Panc1 (cell line): Measurements from ENCODE around the gene ZXDA. TPM values are rescaled to one million over a fixed set of nuclear protein-coding genes. Genes with fewer than 3 reads are reported as not detected.

ENCODE experiments used
- ATAC-seq: fragments of 200-7000 bp; cut with Tn5 transposase; 2 replicates; pipeline ENCODE4 v1.9.1; 2020; ENCODE audit warnings: mild to moderate bottlenecking, moderate library complexity
- BruUV-seq: library from RNA; stranded (reverse); fragments of 400-500 nt; replicated peaks from 2 replicates; lab custom pipeline; 2021; lab: Mats Ljungman, UMichigan
- CTCF ChIA-PET: fragments of 300-600 bp; sonication (Branson Sonifier 250); formaldehyde crosslinking; loops from one replicate; lab custom pipeline; 2022; ENCODE audit warnings: antibody characterized with exemption; lab: Charles Lee
- POLR2A ChIA-PET: fragments of 300-600 bp; sonication (Branson Sonifier 250); formaldehyde crosslinking; loops from one replicate; lab custom pipeline; 2022; ENCODE audit warnings: antibody characterized with exemption; lab: Charles Lee
- DNase-seq: peaks from one replicate; pipeline ENCODE4 v3.0.0-alpha.2; 2010; ENCODE audit warnings: low read depth, low spot score
- H3K27ac ChIP-seq: 2 replicates; pipeline ENCODE4 v1.5.1; 2011; ENCODE audit warnings: mild to moderate bottlenecking, low read length, inconsistent platforms
- H3K27me3 ChIP-seq: fragments of 200-500 bp; sonication (Bioruptor generic); 2 replicates; pipeline ENCODE4 v1.6.0; 2014; ENCODE audit warnings: low read length, inconsistent platforms; ENCODE audit not compliant: control insufficient read depth, insufficient read depth
- H3K36me3 ChIP-seq: fragments of 200-500 bp; sonication (Bioruptor generic); 2 replicates; pipeline ENCODE4 v1.5.1; 2014; ENCODE audit warnings: inconsistent platforms, mild to moderate bottlenecking, low read length, moderate library complexity; ENCODE audit not compliant: control insufficient read depth, insufficient read depth
- H3K4me1 ChIP-seq: 2 replicates; pipeline ENCODE4 v1.5.1; 2011; ENCODE audit warnings: inconsistent platforms, mild to moderate bottlenecking, low read length, moderate library complexity; ENCODE audit not compliant: control insufficient read depth, insufficient read depth
- H3K4me3 ChIP-seq, 2 experiments: 2 replicates each; pipeline ENCODE4 v1.5.1; 2011 to 2012; ENCODE audit warnings: low read depth in 2 of 2, low read length in 2 of 2, mild to moderate bottlenecking in 2 of 2, inconsistent platforms in 1 of 2, moderate library complexity in 1 of 2
- H3K9me3 ChIP-seq: fragments of 200-500 bp; sonication (Bioruptor generic); 2 replicates; pipeline ENCODE4 v1.5.1; 2014; ENCODE audit warnings: low read depth, mild to moderate bottlenecking, inconsistent platforms, low read length, moderate library complexity; ENCODE audit not compliant: control insufficient read depth, insufficient read depth
- CTCF ChIP-seq: fragments of 450-650 bp; IDR thresholded peaks from 2 replicates; pipeline ENCODE4 v1.5.1; 2017; ENCODE audit warnings: mild to moderate bottlenecking
- POLR2AphosphoS5 ChIP-seq: IDR thresholded peaks from 2 replicates; pipeline ENCODE4 v1.6.1; 2012; ENCODE audit warnings: mild to moderate bottlenecking, low read depth, low read length, moderate library complexity
- REST ChIP-seq, 2 experiments: IDR thresholded peaks; 2 replicates each; pipeline ENCODE4 v1.6.1; 2011 to 2012; ENCODE audit warnings: low read depth in 2 of 2, control low read depth in 1 of 2, low read length in 1 of 2, mild to moderate bottlenecking in 1 of 2, moderate library complexity in 1 of 2; ENCODE audit not compliant: insufficient read depth in 1 of 2
- SIN3A ChIP-seq: IDR thresholded peaks from 2 replicates; pipeline ENCODE4 v1.6.1; 2012; ENCODE audit warnings: low read depth, mild to moderate bottlenecking, low read length, moderate library complexity, borderline replicate concordance; ENCODE audit not compliant: insufficient read depth
- TCF7L2 ChIP-seq: IDR thresholded peaks from 2 replicates; pipeline ENCODE4 v1.6.1; 2011; ENCODE audit warnings: mild to moderate bottlenecking, low read depth, low read length, inconsistent platforms
- in situ Hi-C: cut with HindIII; loops from 2 replicates; pipeline ENCODE4 v1.10.0; 2016; ENCODE audit warnings: low sequenced_read_pairs, low pct_unique_long_range_greater_than_20kb
- intact Hi-C: fragments of 100-400 bp; cut with micrococcal nuclease; formaldehyde crosslinking; loops from one replicate; pipeline ENCODE4 v1.10.0; 2022; ENCODE audit not compliant: unreplicated experiment
- total RNA-seq: library from RNA; stranded (reverse); gene quantifications from one replicate; pipeline ENCODE4 v1.2.1, GENCODE V29; 2021; ENCODE audit not compliant: unreplicated experiment

The ZXDA gene
- total RNA-seq, 1 experiment from 2014 or later = 3.9 TPM

- H3K27ac ChIP-seq = no peak overlapping the region
- no peak overlapping the region for H3K4me3 ChIP-seq
- TF ChIP-seq TCF7L2 (no peak), POLR2AphosphoS5 (no peak), CTCF (peak; percentile 67), REST (IDR thresholded peaks at IDR 0.05; ENCODE audit: insufficient read depth in 1 of 2, low read depth in 2 of 2, low read length in 1 of 2) (no peak), SIN3A (no peak)
- POLR2A ChIA-PET = no interaction called here
- H3K27me3 ChIP-seq = no peaks in the 10 kb centered on the region
- ATAC-seq (peak; percentile 62; the same call in 1 of the 2 replicates), DNase-seq (no peak)
- in situ Hi-C loops = no loop called here
- intact Hi-C loops = no loop called here
- H3K9me3 ChIP-seq = no peaks in the 10 kb centered on the region
- H3K4me1 ChIP-seq = no peaks in the 10 kb centered on the region
- CTCF ChIA-PET = no interaction called here
- no peaks in the 10 kb centered on the region for H3K36me3 ChIP-seq
- BruUV-seq = no TSS peak
These were observed 19.1 kb upstream of the ZXDA start for GRCh38 chrX:57929373-57929772.

- intact Hi-C loops (no loop called here), in situ Hi-C loops (no loop called here)
- Histone ChIP-seq H3K9me3 (no peaks in the 10 kb centered on the region), H3K27me3 (no peaks in the 10 kb centered on the region), H3K4me1 (no peaks in the 10 kb centered on the region), H3K4me3 (no peak overlapping the region), H3K27ac (no peak overlapping the region), H3K36me3 (no peaks in the 10 kb centered on the region)
- POLR2A ChIA-PET = no interaction called here
- BruUV-seq = no TSS peak
- TF ChIP-seq REST (IDR thresholded peaks at IDR 0.05; ENCODE audit: insufficient read depth in 1 of 2, low read depth in 2 of 2, low read length in 1 of 2) = no peak
- CTCF ChIA-PET = no interaction called here
- DNase-seq (no peak), ATAC-seq (no peak)
These were observed 15.5 kb upstream of the ZXDA start for GRCh38 chrX:57925806-57926205.
